H9 (cell line): ENCODE data around the gene MARK2. TPM values are rescaled to one million over a fixed set of nuclear protein-coding genes. Genes with fewer than 3 reads are reported as not detected.

Experiments
- DNase-seq: peaks from one replicate; pipeline ENCODE4 v3.0.0-alpha.2; 2017
- H2AFZ ChIP-seq: one replicate; pipeline ENCODE4 v1.6.1; 2013; ENCODE audit warnings: mild to moderate bottlenecking, low read length, control low read depth, moderate library complexity
- H2AK5ac ChIP-seq: 2 replicates; pipeline ENCODE4 v1.6.1; 2013; ENCODE audit warnings: low read length, control low read depth, mixed read lengths; ENCODE audit not compliant: insufficient read length
- H2BK120ac ChIP-seq: one replicate; pipeline ENCODE4 v1.6.1; 2013; ENCODE audit warnings: low read depth, mild to moderate bottlenecking, low read length, control low read depth, inconsistent platforms; ENCODE audit not compliant: poor library complexity, severe bottlenecking
- H2BK12ac ChIP-seq: 2 replicates; pipeline ENCODE4 v1.6.1; 2013; ENCODE audit warnings: low read length, control low read depth, mixed read lengths, low read depth; ENCODE audit not compliant: insufficient read length
- H2BK15ac ChIP-seq: 2 replicates; pipeline ENCODE4 v1.6.1; 2013; ENCODE audit warnings: low read depth, low read length, control low read depth
- H2BK20ac ChIP-seq: one replicate; pipeline ENCODE4 v1.6.1; 2013; ENCODE audit warnings: low read depth, mild to moderate bottlenecking, low read length, control low read depth, inconsistent platforms; ENCODE audit not compliant: poor library complexity, severe bottlenecking
- H2BK5ac ChIP-seq: 2 replicates; pipeline ENCODE4 v1.6.1; 2013; ENCODE audit warnings: low read length, control low read depth, mixed read lengths; ENCODE audit not compliant: insufficient read length
- H3K14ac ChIP-seq: 2 replicates; pipeline ENCODE4 v1.6.1; 2013; ENCODE audit warnings: low read length, control low read depth; ENCODE audit not compliant: insufficient read depth
- H3K18ac ChIP-seq: 2 replicates; pipeline ENCODE4 v1.6.1; 2013; ENCODE audit warnings: low read depth, mild to moderate bottlenecking, mixed read lengths, low read length, control low read depth; ENCODE audit not compliant: insufficient read length
- H3K23ac ChIP-seq: 2 replicates; pipeline ENCODE4 v1.6.1; 2013; ENCODE audit warnings: low read length, control low read depth, mixed read lengths, low read depth; ENCODE audit not compliant: insufficient read length
- H3K23me2 ChIP-seq: 2 replicates; pipeline ENCODE4 v1.6.1; 2013; ENCODE audit warnings: low read depth, mild to moderate bottlenecking, mixed read lengths, low read length, control low read depth; ENCODE audit not compliant: insufficient read length, poor library complexity, severe bottlenecking
- H3K27ac ChIP-seq: 2 replicates; pipeline ENCODE4 v1.5.1; 2013; ENCODE audit warnings: low read length, control low read depth, mixed read lengths, low read depth; ENCODE audit not compliant: insufficient read length
- H3K27me3 ChIP-seq: 2 replicates; pipeline ENCODE4 v1.6.1; 2013; ENCODE audit warnings: low read length, control low read depth, inconsistent platforms; ENCODE audit not compliant: insufficient read depth
- H3K4ac ChIP-seq: 2 replicates; pipeline ENCODE4 v1.6.1; 2013; ENCODE audit warnings: low read depth, mild to moderate bottlenecking, control low read depth, inconsistent platforms, low read length, moderate library complexity
- H3K4me1 ChIP-seq: 2 replicates; pipeline ENCODE4 v1.6.1; 2013; ENCODE audit warnings: low read length, control low read depth, inconsistent platforms; ENCODE audit not compliant: insufficient read depth
- H3K4me2 ChIP-seq: 2 replicates; pipeline ENCODE4 v1.6.1; 2013; ENCODE audit warnings: low read length, control low read depth, mixed read lengths; ENCODE audit not compliant: insufficient read length, insufficient read depth
- H3K56ac ChIP-seq: 2 replicates; pipeline ENCODE4 v1.6.1; 2013; ENCODE audit warnings: low read depth, mild to moderate bottlenecking, mixed read lengths, low read length, control low read depth; ENCODE audit not compliant: insufficient read length
- H3K79me1 ChIP-seq: 2 replicates; pipeline ENCODE4 v1.6.1; 2013; ENCODE audit warnings: low read depth, mild to moderate bottlenecking, moderate library complexity, low read length, control low read depth, inconsistent platforms; ENCODE audit not compliant: insufficient read depth, poor library complexity, severe bottlenecking
- H3K79me2 ChIP-seq: 2 replicates; pipeline ENCODE4 v1.6.1; 2013; ENCODE audit warnings: low read length, control low read depth, inconsistent platforms; ENCODE audit not compliant: insufficient read depth
- H3K9ac ChIP-seq: 2 replicates; pipeline ENCODE4 v1.6.1; 2013; ENCODE audit warnings: low read length, control low read depth, mixed read lengths; ENCODE audit not compliant: insufficient read length; ENCODE audit errors: extremely low read depth
- H3K9me3 ChIP-seq: one replicate; pipeline ENCODE4 v1.6.1; 2013; ENCODE audit warnings: low read depth, low read length, inconsistent platforms; ENCODE audit not compliant: control insufficient read depth
- H3T11ph ChIP-seq: one replicate; pipeline ENCODE4 v1.6.1; 2013; ENCODE audit warnings: mild to moderate bottlenecking, low read length, control low read depth, inconsistent platforms
- H4K20me1 ChIP-seq: one replicate; pipeline ENCODE4 v1.6.1; 2013; ENCODE audit not compliant: control insufficient read depth, insufficient read length, insufficient read depth
- H4K5ac ChIP-seq: 2 replicates; pipeline ENCODE4 v1.6.1; 2013; ENCODE audit warnings: low read depth, mild to moderate bottlenecking, mixed read lengths, low read length, control low read depth; ENCODE audit not compliant: insufficient read length
- H4K8ac ChIP-seq: replicated peaks from 2 replicates; pipeline ENCODE4 v1.6.1; 2013; ENCODE audit warnings: low read length, control low read depth, mixed read lengths, low read depth; ENCODE audit not compliant: insufficient read length
- H4K91ac ChIP-seq: 2 replicates; pipeline ENCODE4 v1.6.1; 2013; ENCODE audit warnings: low read depth, mild to moderate bottlenecking, moderate library complexity, mixed read lengths, low read length, control low read depth; ENCODE audit not compliant: insufficient read length
- H3K27ac Mint-ChIP-seq, 3 experiments: 2 replicates in 2 of 3; 3 replicates in 1 of 3; pipeline ENCODE4 v1.8.0; 2020 to 2021; ENCODE audit warnings: mixed read lengths in 3 of 3, mild to moderate bottlenecking in 1 of 3, moderate library complexity in 1 of 3
- H3K27me3 Mint-ChIP-seq: 2 replicates; pipeline ENCODE4 v1.8.0; 2021; ENCODE audit warnings: low read depth, mild to moderate bottlenecking, moderate library complexity, mixed read lengths
- H3K36me3 Mint-ChIP-seq, 3 experiments: 2 replicates in 2 of 3; 3 replicates in 1 of 3; pipeline ENCODE4 v1.8.0; 2020 to 2021; ENCODE audit warnings: low read depth in 3 of 3, mixed read lengths in 3 of 3; ENCODE audit not compliant: insufficient read depth in 1 of 3
- H3K4me1 Mint-ChIP-seq, 2 experiments: 2 replicates each; pipeline ENCODE4 v1.8.0; 2020; ENCODE audit warnings: mixed read lengths in 2 of 2
- H3K4me3 Mint-ChIP-seq, 2 experiments: 2 replicates in 1 of 2; 3 replicates in 1 of 2; pipeline ENCODE4 v1.8.0; 2020 to 2021; ENCODE audit warnings: mild to moderate bottlenecking in 2 of 2, mixed read lengths in 2 of 2, moderate library complexity in 1 of 2
- H3K9me3 Mint-ChIP-seq, 2 experiments: 2 replicates in 1 of 2; 3 replicates in 1 of 2; pipeline ENCODE4 v1.8.0; 2020; ENCODE audit warnings: mild to moderate bottlenecking in 2 of 2, mixed read lengths in 2 of 2, moderate library complexity in 1 of 2
- WGBS: extraction: QIAGEN DNeasy Blood & Tissue Kit; methylation state at CpG from one replicate; pipeline ENCODE4 v1.1.7; 2013; ENCODE audit warnings: missing lambda C conversion rate, low lambda C conversion rate, mixed read lengths; ENCODE audit not compliant: insufficient read length; ENCODE audit errors: extremely low coverage; 5-methylcytosine and 5-hydroxymethylcytosine counted together
- total RNA-seq: library from RNA; stranded (reverse); gene quantifications from 2 replicates; pipeline ENCODE4 v1.2.1, GENCODE V29; 2021
- TF ChIP-seq, protein P1 (sequence below): fragments of 200-600 bp; sonication (generic); conservative IDR thresholded peaks from 3 replicates; pipeline ENCODE4 v1.8.0; 2021; ENCODE audit warnings: antibody characterized with exemption, mild to moderate bottlenecking

The MARK2 gene
- total RNA-seq, 1 experiment from 2014 or later = 45.7 TPM

DNA sequence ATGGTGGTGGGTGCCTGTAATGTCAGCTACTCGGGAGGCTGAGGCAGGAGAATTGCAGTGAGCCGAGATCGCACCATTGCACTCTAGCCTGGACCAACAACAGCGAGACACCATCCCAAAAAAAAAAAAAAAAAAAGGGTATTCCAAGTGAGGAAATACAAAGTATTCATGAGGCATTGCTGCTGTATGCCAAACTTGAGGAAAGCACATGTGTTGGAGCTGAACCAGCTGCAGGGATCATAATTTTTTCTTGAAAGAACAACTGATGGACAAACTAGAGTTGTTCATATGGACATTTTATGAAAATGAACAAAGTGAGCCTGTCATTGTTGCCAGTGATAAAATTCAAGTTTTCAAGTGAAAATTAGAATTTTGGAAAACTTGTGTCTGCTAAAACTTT is 15.8 kb downstream of the MARK2 start:
- TF ChIP-seq, protein P1, sequence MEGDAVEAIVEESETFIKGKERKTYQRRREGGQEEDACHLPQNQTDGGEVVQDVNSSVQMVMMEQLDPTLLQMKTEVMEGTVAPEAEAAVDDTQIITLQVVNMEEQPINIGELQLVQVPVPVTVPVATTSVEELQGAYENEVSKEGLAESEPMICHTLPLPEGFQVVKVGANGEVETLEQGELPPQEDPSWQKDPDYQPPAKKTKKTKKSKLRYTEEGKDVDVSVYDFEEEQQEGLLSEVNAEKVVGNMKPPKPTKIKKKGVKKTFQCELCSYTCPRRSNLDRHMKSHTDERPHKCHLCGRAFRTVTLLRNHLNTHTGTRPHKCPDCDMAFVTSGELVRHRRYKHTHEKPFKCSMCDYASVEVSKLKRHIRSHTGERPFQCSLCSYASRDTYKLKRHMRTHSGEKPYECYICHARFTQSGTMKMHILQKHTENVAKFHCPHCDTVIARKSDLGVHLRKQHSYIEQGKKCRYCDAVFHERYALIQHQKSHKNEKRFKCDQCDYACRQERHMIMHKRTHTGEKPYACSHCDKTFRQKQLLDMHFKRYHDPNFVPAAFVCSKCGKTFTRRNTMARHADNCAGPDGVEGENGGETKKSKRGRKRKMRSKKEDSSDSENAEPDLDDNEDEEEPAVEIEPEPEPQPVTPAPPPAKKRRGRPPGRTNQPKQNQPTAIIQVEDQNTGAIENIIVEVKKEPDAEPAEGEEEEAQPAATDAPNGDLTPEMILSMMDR = no peak
- Histone ChIP-seq H2BK12ac (no peak overlapping the region), H3K4me1 (no peaks in the 10 kb centered on the region; the same call in none of the 2 replicates), H4K8ac (no peak overlapping the region), H3K18ac (no peak overlapping the region), H4K20me1 (no peaks in the 10 kb centered on the region), H3T11ph (no peak overlapping the region), H3K4me2 (no peak overlapping the region), H3K27ac (no peak overlapping the region), H3K23ac (no peak overlapping the region), H2BK15ac (no peak overlapping the region), H3K9me3 (no peaks in the 10 kb centered on the region), H3K79me1 (peaks cover 22% of the 10 kb centered on the region), H4K5ac (no peak overlapping the region), H3K56ac (no peak overlapping the region), H2AFZ (no peak overlapping the region), H3K14ac (no peak overlapping the region), H3K27me3 (no peaks in the 10 kb centered on the region), H3K79me2 (peaks cover 5% of the 10 kb centered on the region; the same call in 1 of the 2 replicates), H3K4ac (no peak overlapping the region), H3K23me2 (no peaks in the 10 kb centered on the region), H2BK5ac (no peak overlapping the region), H2BK20ac (no peak overlapping the region), H2BK120ac (no peak overlapping the region), H3K9ac (no peak overlapping the region), H4K91ac (no peak overlapping the region), H2AK5ac (no peak overlapping the region)
- no peaks in the 10 kb centered on the region for H3K27me3 Mint-ChIP-seq
- H3K36me3 Mint-ChIP-seq = peaks cover 6 to 29% (median 19%) of the 10 kb centered on the region in 3 experiments; a peak in 6 of 7 replicates
- H3K27ac Mint-ChIP-seq = no peak overlapping the region
- peaks cover 10 to 15% of the 10 kb centered on the region in 2 experiments; a peak in 3 of 4 replicates for H3K4me1 Mint-ChIP-seq
- DNase-seq = no peak
- no CpG with 5 or more reads among the region's 4 CpGs for WGBS
- no peaks in the 10 kb centered on the region; a peak in 2 of 5 replicates for H3K9me3 Mint-ChIP-seq
- H3K4me3 Mint-ChIP-seq = no peak overlapping the region
